Peyer's patch (tissue), 4 donors: ENCODE data around the gene TEAD3.

Experiments used
- POLR2A ChIP-seq, 2 donors: fragments of 450-650 bp; IDR thresholded peaks; one replicate each; pipeline ENCODE4 v1.5.1; 2017; ENCODE audit warnings: antibody characterized with exemption in 2 of 2, mild to moderate bottlenecking in 2 of 2, moderate library complexity in 2 of 2
- TF ChIP-seq, protein P1 (sequence below), 6 experiments: fragments of 450-650 bp in 4 of 6; fragments of 200-600 bp in 2 of 6; sonication (generic) in 1 of 6; IDR thresholded peaks; one replicate each; pipeline ENCODE4 v1.5.1; 2017 to 2019; ENCODE audit warnings: antibody characterized with exemption in 6 of 6, mild to moderate bottlenecking in 3 of 6, moderate library complexity in 1 of 6

GRCh38 chr6:35486005-35486925 lies 10.6 kb downstream of the TEAD3 start:
- peak in 1 of 2 donors; percentile 60 for TF ChIP-seq POLR2A (IDR thresholded peaks at IDR 0.05)
- TF ChIP-seq, protein P1, sequence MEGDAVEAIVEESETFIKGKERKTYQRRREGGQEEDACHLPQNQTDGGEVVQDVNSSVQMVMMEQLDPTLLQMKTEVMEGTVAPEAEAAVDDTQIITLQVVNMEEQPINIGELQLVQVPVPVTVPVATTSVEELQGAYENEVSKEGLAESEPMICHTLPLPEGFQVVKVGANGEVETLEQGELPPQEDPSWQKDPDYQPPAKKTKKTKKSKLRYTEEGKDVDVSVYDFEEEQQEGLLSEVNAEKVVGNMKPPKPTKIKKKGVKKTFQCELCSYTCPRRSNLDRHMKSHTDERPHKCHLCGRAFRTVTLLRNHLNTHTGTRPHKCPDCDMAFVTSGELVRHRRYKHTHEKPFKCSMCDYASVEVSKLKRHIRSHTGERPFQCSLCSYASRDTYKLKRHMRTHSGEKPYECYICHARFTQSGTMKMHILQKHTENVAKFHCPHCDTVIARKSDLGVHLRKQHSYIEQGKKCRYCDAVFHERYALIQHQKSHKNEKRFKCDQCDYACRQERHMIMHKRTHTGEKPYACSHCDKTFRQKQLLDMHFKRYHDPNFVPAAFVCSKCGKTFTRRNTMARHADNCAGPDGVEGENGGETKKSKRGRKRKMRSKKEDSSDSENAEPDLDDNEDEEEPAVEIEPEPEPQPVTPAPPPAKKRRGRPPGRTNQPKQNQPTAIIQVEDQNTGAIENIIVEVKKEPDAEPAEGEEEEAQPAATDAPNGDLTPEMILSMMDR (IDR thresholded peaks at IDR 0.05), result no peak
